GM19035 (cell line): ENCODE data around the gene ZBTB42.

ENCODE experiments used
- ATAC-seq: cut with Tn5 transposase; IDR thresholded peaks from one replicate; pipeline ENCODE4 v1.9.1; 2021; ENCODE audit not compliant: unreplicated experiment

ZBTB42 gene

DNA sequence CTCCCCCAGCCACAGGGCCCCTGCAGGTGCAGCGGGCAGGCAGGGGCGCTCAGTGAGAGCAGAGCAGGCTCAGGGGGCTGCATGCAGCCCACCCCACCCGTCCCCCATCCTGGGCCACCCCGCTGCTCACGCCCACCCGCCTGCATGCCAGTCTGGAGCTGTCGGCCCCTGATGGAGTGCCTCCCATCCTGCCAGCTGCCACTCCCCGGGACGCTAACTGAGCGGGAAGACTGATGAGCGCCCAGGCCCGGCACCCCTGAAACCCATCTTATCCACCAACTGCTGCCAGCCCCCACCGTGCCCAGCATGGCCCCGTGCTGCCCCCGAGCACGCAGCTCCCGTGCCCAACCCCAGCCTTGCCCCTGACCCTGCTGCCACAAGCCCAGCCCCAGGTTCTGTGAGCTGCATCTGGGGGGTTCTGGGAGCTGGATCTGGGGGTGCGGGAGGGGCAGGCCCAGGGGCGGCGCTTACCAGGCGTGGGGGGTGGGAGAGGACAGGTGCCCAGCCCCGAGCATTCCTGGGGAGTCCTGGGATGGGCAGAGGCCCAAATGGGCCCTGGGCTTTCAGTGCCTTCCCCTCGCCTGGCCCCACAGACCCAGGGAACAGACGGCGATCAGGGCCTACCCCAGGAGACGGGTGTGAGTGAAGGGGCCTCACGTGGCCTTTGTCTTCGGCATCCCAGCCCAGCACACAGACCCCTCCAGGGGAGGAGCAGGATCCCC, 18.7 kb upstream of the ZBTB42 start:
- no peak for ATAC-seq

GRCh38 chr14:104782808-104783139, 18.1 kb upstream of the ZBTB42 start:
- no peak for ATAC-seq

DNA sequence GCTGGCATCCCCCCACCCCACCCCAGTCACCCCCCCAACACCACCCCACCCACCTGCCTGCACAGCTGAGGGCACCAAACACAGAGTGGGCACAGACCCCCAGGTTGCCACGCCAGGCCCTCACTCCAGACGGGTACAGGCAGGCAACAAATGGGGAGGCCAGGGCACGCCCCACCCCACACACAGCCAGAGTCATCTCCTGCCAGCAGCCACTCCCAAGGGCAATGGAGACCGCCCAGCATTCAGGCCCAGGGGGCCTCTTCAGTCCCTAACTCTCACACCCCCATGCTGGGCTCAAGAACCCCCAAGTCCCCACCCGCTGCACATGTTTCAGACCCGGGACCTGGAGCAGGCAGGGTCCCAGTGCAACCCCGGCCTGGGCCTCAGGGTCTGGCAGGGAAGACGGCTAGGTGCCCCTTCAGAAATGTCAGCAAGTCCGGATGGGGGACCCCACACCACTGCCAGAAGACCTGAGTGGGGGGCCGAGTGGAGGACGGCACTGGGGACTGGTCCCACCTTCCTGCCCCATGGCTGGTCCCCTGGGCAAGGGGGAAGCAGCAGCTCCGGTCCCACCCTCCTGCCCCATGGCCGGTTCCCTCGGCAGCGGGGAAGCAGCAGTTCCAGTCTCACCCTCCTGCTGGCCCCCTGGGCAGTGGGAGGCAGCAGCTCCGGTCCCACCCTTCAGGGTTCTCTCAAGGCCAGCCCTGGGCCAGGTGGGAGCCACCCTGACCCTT, 17.2 kb upstream of the ZBTB42 start:
- ATAC-seq = no peak

DNA sequence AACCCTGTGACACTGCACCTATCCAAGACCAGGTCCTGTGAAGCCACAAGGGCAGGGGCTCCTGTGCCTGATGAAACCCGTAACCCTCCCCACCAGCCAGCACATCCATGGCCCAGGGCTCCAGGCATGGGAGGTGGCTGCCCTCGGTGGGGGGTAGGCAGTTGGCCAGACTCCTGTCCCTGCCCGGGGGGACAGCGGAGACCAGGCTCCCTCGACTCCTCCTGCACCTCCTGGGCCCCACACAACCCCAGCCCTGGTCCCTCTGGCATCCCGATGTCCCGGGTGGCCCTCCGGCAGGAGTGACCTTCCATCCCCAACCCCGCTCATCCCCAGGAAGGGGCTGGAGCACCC, 16.7 kb upstream of the ZBTB42 start:
- ATAC-seq = no peak

DNA sequence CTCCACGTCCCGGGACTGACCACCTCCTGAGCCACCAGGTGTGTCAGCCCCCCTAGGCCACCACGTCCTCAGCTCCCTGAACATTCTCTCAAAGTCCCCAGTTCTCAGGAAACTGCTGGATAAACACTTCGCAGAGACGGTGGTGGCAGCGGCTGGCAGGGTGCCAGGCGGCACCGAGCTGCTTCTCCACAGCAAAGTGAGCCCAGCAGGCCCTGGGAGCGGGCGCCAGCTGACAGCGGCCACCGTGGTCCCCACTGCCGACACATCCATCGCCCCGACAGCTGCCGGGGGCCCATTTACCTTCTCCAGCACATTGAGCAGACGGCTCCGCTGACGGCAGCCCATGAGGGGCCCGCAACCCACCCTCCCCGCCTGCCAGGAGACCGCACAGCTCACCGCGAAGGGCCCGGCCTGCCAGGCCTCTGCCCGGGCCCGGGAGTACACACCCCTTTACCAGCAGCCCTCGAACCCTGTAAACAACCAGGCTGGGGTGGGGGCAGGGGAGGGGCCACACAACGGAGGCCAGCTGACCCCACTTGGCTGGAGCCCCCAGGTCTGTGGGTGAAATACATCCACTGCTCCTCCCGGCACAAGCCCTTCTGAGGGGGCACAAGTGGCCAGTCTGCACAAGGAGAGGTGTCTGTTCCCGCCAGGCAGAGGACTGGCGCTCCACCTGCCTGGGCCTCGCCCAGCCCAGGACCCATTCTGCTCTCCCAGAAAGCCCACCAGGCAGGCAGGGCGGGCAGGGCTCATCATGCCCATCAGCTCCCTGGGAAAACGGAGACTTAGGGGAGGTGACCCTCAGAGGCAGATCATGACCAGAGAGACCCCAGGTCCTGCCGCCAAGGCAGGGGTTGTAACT, 15.8 kb upstream of the ZBTB42 start:
- no peak for ATAC-seq

DNA sequence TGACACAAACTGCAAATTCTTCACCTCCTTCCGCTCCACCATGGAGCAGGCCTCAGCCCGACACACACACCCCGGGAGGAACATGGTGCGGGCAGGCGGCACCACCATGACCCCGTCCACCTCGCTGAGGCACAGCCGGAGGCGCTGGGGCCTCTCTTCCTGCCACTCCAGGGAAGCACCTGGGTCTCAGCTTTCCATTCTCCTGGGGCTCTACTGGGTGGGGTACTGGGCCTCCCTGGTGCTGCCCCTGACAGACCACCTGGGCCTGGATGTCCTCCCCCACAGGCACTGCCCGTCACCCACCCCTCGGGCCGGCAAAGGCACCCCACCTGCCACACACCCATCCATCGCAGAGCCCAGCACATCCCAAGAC, 15.2 kb upstream of the ZBTB42 start:
- no peak for ATAC-seq

DNA sequence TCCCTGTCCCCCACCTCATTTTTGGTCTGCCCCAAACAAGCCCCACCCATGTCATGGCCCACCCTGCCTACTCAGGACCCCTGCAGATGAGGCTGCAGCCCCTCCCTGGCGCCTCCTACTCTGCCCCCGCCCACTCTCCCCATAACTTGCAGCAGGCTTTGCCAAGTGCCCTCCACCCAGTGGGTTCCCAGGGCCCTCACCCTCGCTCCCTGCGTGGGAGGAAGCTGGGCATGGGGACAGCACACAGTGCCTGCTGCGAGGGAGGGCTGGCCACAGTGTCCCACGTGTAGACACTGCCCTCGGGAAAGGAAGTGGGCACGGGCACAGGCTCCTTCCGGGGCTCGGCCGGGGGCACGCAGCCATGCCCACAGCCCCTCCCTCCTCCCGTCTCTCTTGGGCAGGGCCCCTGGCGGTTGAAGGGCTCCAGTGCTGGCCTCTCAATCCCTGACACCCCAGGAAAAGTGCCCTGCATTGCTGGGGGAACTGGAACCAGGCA, 14.8 kb upstream of the ZBTB42 start:
- ATAC-seq = no peak

DNA sequence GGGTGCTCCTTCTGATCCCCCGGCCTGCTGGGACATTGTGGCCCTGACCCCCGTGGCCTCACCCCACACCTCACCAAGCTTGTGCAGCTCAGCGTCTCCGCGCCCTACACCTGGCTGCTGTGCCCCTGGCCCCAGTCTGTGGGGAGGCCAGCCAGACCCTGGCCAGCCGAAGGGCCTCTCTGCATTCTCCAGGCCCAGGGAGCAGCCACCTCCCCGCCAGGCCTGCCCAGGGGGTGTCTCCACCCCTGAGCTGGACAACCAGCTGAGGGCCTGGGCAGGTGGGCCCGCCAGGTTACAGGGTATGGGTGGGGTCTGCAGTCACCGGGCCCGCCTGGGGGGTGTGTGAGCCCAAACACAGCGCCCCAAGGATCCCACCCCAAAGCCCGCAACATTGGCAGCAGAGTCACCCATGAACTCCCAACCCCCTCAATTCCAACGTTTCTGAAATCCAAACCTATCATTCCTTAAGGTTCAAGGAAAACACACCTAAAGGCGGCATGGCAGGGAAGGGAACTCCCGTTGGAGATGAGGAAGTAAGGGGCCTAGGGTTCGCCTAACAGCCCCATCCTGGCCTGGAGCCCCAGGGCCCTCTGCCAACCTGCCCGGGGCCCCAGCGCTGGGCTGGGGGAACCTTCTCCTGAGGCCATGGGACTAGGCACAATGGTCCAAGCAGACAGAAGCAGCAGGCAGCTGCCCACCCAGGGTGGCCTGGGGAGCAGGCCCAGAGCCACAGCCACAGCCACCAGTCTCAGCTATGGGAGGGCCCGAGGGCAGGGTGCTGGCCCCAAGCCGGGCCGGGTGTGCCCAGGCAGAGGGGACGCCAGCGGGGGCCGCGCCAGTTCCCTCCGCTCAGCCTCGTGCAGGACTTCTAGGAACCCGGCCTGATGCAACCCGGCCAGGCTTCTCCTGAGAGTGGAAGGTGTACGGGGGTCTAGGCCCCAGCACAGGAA, 13.9 kb upstream of the ZBTB42 start:
- ATAC-seq = no peak

GRCh38 chr14:104787736-104788135, 13.2 kb upstream of the ZBTB42 start:
- no peak for ATAC-seq

DNA sequence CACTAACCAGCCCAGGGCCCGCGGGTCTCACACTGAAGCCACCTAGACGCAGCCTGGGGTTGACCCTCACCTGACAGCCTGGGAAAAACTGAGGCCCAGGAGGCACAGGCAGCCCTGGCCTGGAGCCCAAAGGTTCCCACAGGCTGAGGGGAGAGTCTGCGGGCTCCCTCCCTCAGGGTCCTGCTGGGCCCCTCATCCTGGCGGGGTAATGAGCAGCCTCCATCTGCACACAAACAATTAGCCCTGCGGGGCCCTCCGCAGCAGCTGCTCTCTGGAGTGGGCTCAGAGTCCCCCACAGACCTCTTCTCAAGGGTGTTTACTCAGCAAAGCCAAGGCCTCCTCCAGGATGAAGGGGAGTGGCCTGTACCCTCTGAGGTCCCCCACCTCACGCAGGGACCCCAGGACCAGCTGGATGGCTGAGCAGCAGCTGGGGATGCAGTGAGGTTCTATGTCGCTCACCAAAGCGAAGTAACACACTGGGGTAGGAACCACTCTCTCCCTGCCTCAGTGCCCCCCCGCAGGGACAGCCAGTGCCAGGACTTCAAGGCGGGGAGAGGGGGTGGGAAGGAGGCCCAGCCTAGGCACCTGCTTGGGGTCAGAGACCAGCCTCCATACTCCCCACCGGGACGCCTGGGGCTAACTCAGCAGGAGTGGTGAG, 12.6 kb upstream of the ZBTB42 start:
- ATAC-seq = no peak

DNA sequence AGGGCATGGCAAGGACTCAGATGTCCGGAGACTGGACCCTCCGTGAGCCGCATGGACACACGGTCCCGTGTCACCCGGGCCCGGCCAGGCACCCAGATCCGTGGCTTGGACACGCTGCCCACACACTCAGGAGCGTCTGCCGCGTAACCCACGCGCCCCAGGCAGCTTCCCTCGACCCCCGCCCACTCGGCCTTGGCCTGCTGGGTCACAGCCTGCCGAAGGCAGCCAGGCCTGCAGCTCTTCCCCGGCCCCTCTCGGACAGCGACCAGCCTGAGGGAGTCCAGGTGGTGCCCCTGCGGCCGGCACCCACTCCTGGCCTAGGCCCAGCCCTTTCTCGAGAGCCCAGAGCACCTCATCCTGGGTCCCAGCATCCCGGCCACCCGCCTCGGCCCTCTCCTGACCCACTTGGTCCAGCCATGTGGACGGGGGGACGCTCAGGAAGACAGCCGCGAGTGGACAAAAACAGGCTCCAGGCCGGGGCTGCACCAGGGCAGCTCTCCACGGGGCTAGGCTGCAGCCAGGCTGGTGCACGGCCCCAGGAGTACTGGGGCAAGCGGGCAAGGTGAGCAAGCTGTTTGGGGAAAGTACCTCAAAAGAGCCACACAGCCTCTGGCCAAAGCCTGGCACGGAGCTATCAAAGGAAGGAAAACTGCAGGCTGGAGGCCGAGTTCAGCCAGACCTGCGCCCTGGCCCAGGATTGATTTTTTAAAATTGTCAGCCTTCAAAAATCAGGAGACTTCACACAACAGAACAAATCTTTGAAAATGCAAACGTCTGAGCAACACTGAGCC, 11.8 kb upstream of the ZBTB42 start:
- ATAC-seq = no peak

- ATAC-seq = no peak
These were observed 10.9 kb upstream of the ZBTB42 start for GRCh38 chr14:104789752-104790743.

GRCh38 chr14:104791425-104791824, 9.5 kb upstream of the ZBTB42 start:
- no peak for ATAC-seq

DNA sequence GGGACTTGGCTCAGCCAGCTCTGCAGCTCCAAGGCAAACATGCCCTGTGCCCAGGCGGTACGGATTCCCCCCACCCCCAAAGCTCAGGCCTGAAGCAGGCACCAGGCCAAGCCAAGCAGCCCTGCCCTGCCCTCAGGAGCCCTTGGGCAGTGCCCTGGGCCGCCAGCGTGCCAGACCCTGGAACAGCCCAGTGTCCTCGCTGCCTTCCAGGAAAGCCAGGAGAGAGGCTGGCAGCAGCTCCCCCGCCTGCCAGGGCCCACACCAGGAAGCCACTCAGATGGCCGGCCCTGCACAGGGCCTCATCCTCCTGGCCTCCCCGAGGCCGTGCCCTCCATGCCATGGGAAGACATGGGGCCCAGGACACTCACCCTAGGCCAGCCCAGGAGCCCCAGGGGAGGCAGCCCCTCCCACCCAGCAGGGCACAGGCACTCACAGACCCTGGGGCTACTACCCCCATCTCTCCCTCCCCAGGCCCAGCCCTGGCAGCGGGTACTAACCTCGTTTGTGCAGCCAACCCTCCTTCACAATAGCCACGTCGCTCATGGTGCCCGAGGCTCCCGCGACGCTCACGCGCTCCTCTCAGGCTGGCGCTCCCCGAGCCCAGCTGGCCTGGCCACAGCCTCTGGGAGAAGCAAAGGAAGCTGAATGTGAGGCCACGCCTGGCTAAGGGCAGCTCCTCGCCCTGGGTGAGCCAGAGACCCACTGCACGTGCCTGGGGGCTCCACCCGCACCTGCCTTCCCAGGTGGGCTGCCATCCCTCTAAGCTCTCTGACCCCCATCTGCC, 8.6 kb upstream of the ZBTB42 start:
- ATAC-seq = no peak

- no peak for ATAC-seq
These were observed 7.8 kb upstream of the ZBTB42 start for GRCh38 chr14:104792945-104793702.

DNA sequence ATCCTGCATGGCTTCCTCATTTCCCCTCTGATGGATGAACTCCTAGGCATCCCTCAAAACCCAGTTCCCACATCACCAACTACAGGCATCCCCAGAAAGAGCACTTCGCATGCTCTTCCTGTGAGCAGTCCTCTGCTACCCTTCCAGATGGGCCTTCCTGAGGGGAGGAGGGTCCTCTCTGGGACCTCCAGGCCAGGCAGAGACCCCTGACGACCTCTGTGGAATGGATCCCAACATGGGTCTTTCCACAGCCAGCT, 7.3 kb upstream of the ZBTB42 start:
- ATAC-seq = no peak

GRCh38 chr14:104794099-104794498, 6.8 kb upstream of the ZBTB42 start:
- no peak for ATAC-seq
